Loucy (cell line): Measurements from ENCODE around the gene ADARB1.
A peak's percentile ranks its signal among the peaks of the same experiment; 100 is the strongest.

Experiments used
- H2AFZ ChIP-seq: fragments of 200-600 bp; sonication (generic); 2 replicates; pipeline ENCODE4 v1.6.0; 2016; ENCODE audit warnings: antibody characterized with exemption, mild to moderate bottlenecking, low read length, moderate library complexity
- H3F3A ChIP-seq: fragments of 200-600 bp; 2 replicates; pipeline ENCODE4 v1.6.0; 2016; ENCODE audit warnings: antibody characterized with exemption, low read depth, mild to moderate bottlenecking
- H3K27me3 ChIP-seq: fragments of 200-600 bp; sonication (generic); 2 replicates; pipeline ENCODE4 v1.6.1; 2014; ENCODE audit warnings: low read length, mild to moderate bottlenecking; ENCODE audit not compliant: insufficient read depth, poor library complexity, severe bottlenecking
- H3K36me3 ChIP-seq: fragments of 200-600 bp; sonication (generic); 2 replicates; pipeline ENCODE4 v1.6.1; 2016; ENCODE audit warnings: low read length; ENCODE audit not compliant: insufficient read depth
- H3K4me1 ChIP-seq: fragments of 200-600 bp; sonication (generic); 2 replicates; pipeline ENCODE4 v1.5.1; 2014; ENCODE audit warnings: low read length, mild to moderate bottlenecking; ENCODE audit not compliant: insufficient read depth, poor library complexity, severe bottlenecking
- H3K4me2 ChIP-seq: fragments of 200-600 bp; sonication (generic); 2 replicates; pipeline ENCODE4 v1.6.0; 2014; ENCODE audit warnings: antibody characterized with exemption, low read length, low read depth, mild to moderate bottlenecking; ENCODE audit not compliant: poor library complexity, severe bottlenecking
- H3K4me3 ChIP-seq: fragments of 200-600 bp; sonication (generic); 2 replicates; pipeline ENCODE4 v1.5.1; 2014; ENCODE audit warnings: low read length, mild to moderate bottlenecking, mixed read lengths; ENCODE audit not compliant: poor library complexity, severe bottlenecking
- H3K79me2 ChIP-seq: fragments of 200-600 bp; sonication (generic); 2 replicates; pipeline ENCODE4 v1.6.1; 2014; ENCODE audit warnings: low read length; ENCODE audit not compliant: insufficient read depth
- H3K9ac ChIP-seq: fragments of 200-600 bp; sonication (generic); 2 replicates; pipeline ENCODE4 v1.6.0; 2014; ENCODE audit warnings: mild to moderate bottlenecking, low read depth, low read length, moderate library complexity; ENCODE audit not compliant: poor library complexity, severe bottlenecking
- H3K9me2 ChIP-seq: fragments of 200-600 bp; sonication (generic); replicated peaks from 2 replicates; pipeline ENCODE4 v1.6.1; 2016; ENCODE audit warnings: low read depth, low read length, mixed read lengths
- H3K9me3 ChIP-seq: fragments of 200-600 bp; sonication (generic); 2 replicates; pipeline ENCODE4 v1.6.1; 2014; ENCODE audit warnings: mild to moderate bottlenecking, antibody characterized with exemption, low read length, low read depth; ENCODE audit not compliant: insufficient read depth
- H4K20me1 ChIP-seq: fragments of 200-600 bp; sonication (generic); 2 replicates; pipeline ENCODE4 v1.6.0; 2014; ENCODE audit warnings: antibody characterized with exemption, low read length, mild to moderate bottlenecking; ENCODE audit not compliant: insufficient read depth, poor library complexity, severe bottlenecking
- EZH2phosphoT487 ChIP-seq: fragments of 200-600 bp; IDR thresholded peaks from 2 replicates; pipeline ENCODE4 v1.6.1; 2018; ENCODE audit warnings: antibody characterized with exemption, mild to moderate bottlenecking, moderate library complexity, borderline replicate concordance
- TF ChIP-seq, protein P1 (sequence below): fragments of 200-600 bp; sonication (generic); conservative IDR thresholded peaks from 2 replicates; pipeline ENCODE4 v1.5.1; 2014; ENCODE audit warnings: mild to moderate bottlenecking, antibody characterized with exemption, low read length

The ADARB1 gene

DNA sequence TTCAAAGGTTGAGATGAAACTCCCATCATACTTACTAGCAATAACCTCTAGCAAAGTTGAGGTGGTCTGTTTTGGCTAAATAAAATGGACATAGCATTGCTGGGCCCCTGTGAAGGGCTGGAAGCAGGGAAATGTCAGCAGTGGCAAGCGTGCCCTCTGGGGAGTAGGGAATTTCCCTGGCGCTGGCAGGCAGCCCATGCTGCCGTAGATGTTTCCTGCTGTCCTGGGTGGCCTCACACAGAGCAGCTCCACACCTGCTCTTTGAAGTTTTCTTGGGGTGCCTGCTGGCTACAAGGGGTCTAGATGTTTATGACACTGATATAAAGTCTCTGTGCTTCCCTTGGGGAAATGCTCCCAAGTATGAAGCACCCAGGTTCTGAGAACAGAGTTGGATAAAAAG, 30.2 kb downstream of the ADARB1 start:
- peaks cover 56% of the 10 kb centered on the region for H3K4me1 ChIP-seq
- no peaks in the 10 kb centered on the region for H3K36me3 ChIP-seq
- no peak overlapping the region for H3K4me3 ChIP-seq
- TF ChIP-seq, protein P1, sequence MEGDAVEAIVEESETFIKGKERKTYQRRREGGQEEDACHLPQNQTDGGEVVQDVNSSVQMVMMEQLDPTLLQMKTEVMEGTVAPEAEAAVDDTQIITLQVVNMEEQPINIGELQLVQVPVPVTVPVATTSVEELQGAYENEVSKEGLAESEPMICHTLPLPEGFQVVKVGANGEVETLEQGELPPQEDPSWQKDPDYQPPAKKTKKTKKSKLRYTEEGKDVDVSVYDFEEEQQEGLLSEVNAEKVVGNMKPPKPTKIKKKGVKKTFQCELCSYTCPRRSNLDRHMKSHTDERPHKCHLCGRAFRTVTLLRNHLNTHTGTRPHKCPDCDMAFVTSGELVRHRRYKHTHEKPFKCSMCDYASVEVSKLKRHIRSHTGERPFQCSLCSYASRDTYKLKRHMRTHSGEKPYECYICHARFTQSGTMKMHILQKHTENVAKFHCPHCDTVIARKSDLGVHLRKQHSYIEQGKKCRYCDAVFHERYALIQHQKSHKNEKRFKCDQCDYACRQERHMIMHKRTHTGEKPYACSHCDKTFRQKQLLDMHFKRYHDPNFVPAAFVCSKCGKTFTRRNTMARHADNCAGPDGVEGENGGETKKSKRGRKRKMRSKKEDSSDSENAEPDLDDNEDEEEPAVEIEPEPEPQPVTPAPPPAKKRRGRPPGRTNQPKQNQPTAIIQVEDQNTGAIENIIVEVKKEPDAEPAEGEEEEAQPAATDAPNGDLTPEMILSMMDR: no peak
- no peak for TF ChIP-seq EZH2phosphoT487
- H3K9ac ChIP-seq: no peak overlapping the region
- no peak overlapping the region for H2AFZ ChIP-seq
- no peaks in the 10 kb centered on the region for H3K9me2 ChIP-seq
- H3K4me2 ChIP-seq: peak overlapping the region; percentile 9
- no peaks in the 10 kb centered on the region; the same call in 1 of the 2 replicates for H3F3A ChIP-seq
- H3K79me2 ChIP-seq: peaks cover 54% of the 10 kb centered on the region; the same call in 1 of the 2 replicates
- no peaks in the 10 kb centered on the region for H4K20me1 ChIP-seq
- H3K9me3 ChIP-seq: no peaks in the 10 kb centered on the region
- no peaks in the 10 kb centered on the region for H3K27me3 ChIP-seq

DNA sequence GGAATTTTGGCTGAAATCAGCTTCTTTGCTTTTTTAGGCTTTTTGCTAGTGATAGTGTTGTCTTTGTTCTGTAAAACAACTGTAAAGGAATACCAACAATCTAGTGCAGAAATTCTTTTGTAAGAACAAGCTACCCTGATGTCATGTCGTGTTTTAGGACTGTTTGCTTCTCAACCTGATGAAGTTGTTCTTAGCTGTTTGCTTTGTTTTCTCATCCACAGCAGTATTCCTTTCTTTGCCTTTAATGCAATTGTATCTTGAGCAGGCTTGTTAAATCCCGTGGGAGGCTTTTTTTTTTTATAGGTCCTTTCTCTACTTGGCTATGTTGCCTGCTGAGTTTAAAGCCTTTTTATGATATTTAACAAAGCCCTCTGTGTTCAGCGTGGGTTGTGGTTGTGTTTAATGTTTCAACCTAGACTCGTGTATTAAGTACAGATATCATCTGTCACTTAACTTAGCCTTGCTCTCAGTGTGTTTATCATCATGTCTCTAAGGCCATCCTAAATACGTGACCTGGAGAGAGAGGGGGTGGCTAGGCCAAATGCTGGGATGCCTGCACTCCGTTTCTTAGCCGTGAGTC, 31.6 kb downstream of the ADARB1 start:
- H3K36me3 ChIP-seq: no peaks in the 10 kb centered on the region
- H3K4me1 ChIP-seq: peaks cover 71% of the 10 kb centered on the region
- peaks cover 41% of the 10 kb centered on the region; the same call in 1 of the 2 replicates for H3K79me2 ChIP-seq
- H3K9me2 ChIP-seq: no peaks in the 10 kb centered on the region
- H3K4me2 ChIP-seq: peak overlapping the region; percentile 29
- H2AFZ ChIP-seq: no peak overlapping the region
- peak overlapping the region; percentile 0 for H3K9ac ChIP-seq
- no peaks in the 10 kb centered on the region for H3K9me3 ChIP-seq
- peaks cover 6% of the 10 kb centered on the region; the same call in 1 of the 2 replicates for H3F3A ChIP-seq
- TF ChIP-seq, protein P1: no peak
- H3K27me3 ChIP-seq: no peaks in the 10 kb centered on the region
- no peak overlapping the region for H3K4me3 ChIP-seq
- H4K20me1 ChIP-seq: no peaks in the 10 kb centered on the region

DNA sequence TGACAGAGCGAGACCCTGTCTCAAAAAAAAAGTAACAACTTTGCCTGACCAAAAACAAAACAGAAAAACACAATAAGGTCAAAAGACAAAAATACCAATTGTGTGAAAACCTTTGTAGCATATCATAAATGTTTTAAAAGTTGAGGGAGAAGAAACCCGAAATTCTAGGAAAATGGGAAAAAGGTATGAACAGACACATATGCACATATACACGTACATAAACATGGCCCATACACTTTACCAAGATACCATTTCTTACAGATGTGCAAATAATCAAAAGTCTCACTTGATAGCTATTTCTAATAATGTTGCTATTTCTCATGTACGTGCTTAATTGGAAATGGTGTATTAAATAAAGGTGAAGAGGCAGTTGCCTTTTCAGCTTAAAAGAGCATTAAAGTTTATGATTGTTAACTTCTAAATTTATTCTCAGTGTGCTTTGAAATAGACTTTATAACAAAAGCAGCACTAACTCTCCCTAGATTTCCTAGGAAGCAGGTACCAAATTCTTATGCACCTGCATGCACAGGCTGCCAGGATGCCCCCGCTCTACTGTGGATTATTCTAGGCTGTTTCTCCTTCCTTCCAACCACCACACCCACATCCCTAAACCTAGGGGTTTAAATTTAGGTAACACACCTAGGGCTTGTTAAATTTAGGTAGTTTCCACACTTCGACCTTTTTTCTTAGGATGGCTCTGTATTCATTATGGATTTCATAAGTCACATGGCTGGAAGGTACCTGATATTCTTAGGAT, 33.8 kb downstream of the ADARB1 start:
- peaks cover 6% of the 10 kb centered on the region; the same call in 1 of the 2 replicates for H3F3A ChIP-seq
- H3K9me3 ChIP-seq: no peaks in the 10 kb centered on the region
- H2AFZ ChIP-seq: no peak overlapping the region
- peaks cover 48% of the 10 kb centered on the region; the same call in 1 of the 2 replicates for H3K79me2 ChIP-seq
- TF ChIP-seq, protein P1: no peak
- TF ChIP-seq EZH2phosphoT487: no peak
- H3K4me3 ChIP-seq: no peak overlapping the region
- no peaks in the 10 kb centered on the region for H3K9me2 ChIP-seq
- no peaks in the 10 kb centered on the region for H3K36me3 ChIP-seq
- H3K4me1 ChIP-seq: peaks cover 77% of the 10 kb centered on the region
- no peaks in the 10 kb centered on the region for H4K20me1 ChIP-seq
- H3K27me3 ChIP-seq: no peaks in the 10 kb centered on the region
- H3K4me2 ChIP-seq: no peak overlapping the region
- no peak overlapping the region for H3K9ac ChIP-seq
